ENCODE results near the gene CCDC102A.

GRCh38 chr16:57536306-57537193, at the start of gene CCDC102A:
- TF ChIP-seq SUZ12 (IDR thresholded peaks at IDR 0.05; ENCODE audit: extremely low read depth, insufficient read depth, insufficient read length): no peak
- no peak for TF ChIP-seq YY1 (IDR thresholded peaks at IDR 0.05; ENCODE audit: insufficient read depth, insufficient read length)

Data from NT2/D1 (cell line).